Measurements from ENCODE around the gene LRRC4.

Gene LRRC4

GRCh38 chr7:128006550-128007302 lies 24.5 kb downstream of the LRRC4 start:
- DNase-seq (ENCODE audit: low read depth, low spot score), result no peak

GRCh38 chr7:128005759-128006159 lies 25.5 kb downstream of the LRRC4 start:
- DNase-seq (ENCODE audit: low read depth, low spot score), result no peak

- no peak for DNase-seq (ENCODE audit: low read depth, low spot score)
Observed at GRCh38 chr7:128005117-128005516, 26.1 kb downstream of the LRRC4 start.

DNA sequence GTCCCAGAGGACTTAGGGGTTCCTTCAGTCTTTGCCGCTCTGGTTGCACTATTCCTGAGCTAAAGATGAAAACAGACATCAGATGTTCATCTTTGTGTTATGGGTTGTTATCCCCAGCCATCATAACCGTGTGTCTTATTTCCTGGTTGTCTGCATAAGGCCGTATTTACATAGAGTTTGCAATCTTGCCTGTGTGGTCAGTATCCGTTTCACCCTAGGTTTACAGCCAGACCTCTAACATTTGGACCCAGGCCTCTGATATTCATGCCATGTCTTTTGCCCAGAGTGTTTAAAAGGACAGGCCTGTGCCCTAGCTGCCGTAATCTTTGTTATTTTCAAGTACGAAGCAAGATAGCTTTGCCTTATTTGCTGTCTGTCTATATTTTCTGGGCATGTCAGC lies 26.6 kb downstream of the LRRC4 start:
- no peak for DNase-seq (ENCODE audit: low read depth, low spot score)

GRCh38 chr7:128003787-128004186 lies 27.4 kb downstream of the LRRC4 start:
- DNase-seq (ENCODE audit: low read depth, low spot score), result no peak

- DNase-seq (ENCODE audit: low read depth, low spot score), result no peak
Observed at GRCh38 chr7:128003167-128003566, 28.1 kb downstream of the LRRC4 start.

GRCh38 chr7:128000854-128001265 lies 30.4 kb downstream of the LRRC4 start:
- no peak for DNase-seq (ENCODE audit: low read depth, low spot score)

DNA sequence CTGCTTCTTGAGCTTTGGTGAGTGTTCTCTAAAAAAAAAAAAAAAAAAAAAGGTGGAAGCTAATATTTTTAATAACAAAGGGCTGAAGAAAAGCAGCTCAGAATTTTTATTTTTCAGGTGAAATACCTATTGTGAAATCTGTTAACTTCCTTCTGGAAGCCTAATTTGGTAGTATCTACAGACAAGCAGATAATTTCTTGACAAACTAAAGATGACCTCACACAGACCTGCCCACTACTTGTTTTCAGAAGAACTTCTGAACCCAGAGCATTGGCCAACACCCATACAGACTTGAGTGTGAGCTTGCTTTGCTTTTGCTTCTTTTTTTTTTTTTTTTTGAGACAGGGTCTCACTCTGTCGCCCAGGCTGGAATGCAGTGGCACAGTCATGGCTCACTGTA lies 31.2 kb downstream of the LRRC4 start:
- no peak for DNase-seq (ENCODE audit: low read depth, low spot score)

- no peak for DNase-seq (ENCODE audit: low read depth, low spot score)
Observed at GRCh38 chr7:127998671-127999070, 32.6 kb downstream of the LRRC4 start.

GRCh38 chr7:127997226-127997922 lies 33.9 kb downstream of the LRRC4 start:
- no peak for DNase-seq (ENCODE audit: low read depth, low spot score)

GRCh38 chr7:127996253-127997071 lies 34.8 kb downstream of the LRRC4 start:
- no peak for DNase-seq (ENCODE audit: low read depth, low spot score)

DNA sequence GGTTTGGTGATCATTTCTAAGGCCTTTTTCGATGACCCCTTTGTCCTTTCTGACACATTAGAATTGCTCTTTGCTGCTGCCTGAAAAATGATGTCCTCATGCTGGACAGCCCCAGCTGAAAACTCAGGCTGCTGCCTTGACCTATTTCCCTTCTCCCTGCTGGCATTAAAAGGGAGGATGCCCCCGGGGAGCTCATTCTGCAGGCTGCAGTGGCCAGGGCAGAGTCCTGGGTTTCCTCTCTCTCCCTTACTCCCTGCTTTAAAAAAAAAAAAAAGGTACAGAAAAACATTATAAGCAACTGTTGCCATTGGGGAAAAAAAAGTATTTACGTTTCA lies 35.4 kb downstream of the LRRC4 start:
- no peak for DNase-seq (ENCODE audit: low read depth, low spot score)

- no peak for DNase-seq (ENCODE audit: low read depth, low spot score)
Observed at GRCh38 chr7:127995156-127995880, 35.9 kb downstream of the LRRC4 start.

- no peak for DNase-seq (ENCODE audit: low read depth, low spot score)
Observed at GRCh38 chr7:127993987-127994386, 37.2 kb downstream of the LRRC4 start.

- no peak for DNase-seq (ENCODE audit: low read depth, low spot score)
Observed at GRCh38 chr7:127993317-127993716, 37.9 kb downstream of the LRRC4 start.

- no peak for DNase-seq (ENCODE audit: low read depth, low spot score)
Observed at GRCh38 chr7:127988751-127989150, 42.5 kb downstream of the LRRC4 start.

DNA sequence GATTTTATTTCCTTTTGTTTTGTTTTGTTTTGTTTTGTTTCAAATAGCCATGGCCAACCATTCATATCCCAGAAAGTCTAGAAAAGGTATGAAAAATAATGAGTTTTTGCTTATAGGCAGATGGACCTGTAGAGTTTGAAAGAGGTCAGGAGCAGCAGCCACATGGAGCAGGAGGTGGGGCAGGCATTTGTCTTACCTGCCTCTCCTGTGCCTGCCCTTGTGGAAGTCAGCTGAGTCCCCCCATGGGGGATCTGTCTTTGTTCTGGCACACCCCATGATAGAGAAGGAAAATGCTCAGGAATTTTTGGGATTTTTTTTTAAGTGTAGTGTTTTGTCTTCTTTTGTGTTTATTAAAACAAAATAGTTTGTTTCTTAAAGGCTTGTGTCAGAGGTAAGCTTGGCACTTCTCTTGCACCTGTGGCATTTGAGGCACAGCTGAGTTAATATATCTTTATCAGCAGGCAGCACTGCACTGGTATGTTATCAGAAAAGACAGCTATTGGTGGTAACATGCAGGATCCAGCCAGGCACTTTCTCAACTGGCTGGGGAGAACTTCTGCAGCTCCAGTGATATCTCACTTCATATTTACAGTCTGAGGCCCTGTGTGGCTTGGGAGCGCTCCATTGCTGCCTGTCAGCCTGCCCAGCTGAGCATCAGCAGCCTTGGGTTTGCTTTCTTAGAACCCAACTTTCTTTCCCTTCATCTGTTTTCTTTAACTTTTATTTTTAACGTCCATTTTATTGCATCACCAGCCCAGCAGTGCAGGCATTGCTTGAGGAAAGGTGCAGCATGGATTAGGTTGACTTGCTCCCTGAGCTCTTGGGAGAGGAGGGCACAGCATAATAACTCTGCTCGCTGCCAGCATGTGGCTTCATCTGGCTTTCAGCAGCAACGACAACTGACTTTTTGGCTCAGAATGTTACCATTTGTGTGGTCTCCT lies 44.4 kb downstream of the LRRC4 start:
- no peak for DNase-seq (ENCODE audit: low read depth, low spot score)

GRCh38 chr7:127983804-127984332 lies 47.4 kb downstream of the LRRC4 start:
- DNase-seq (ENCODE audit: low read depth, low spot score), result no peak

DNA sequence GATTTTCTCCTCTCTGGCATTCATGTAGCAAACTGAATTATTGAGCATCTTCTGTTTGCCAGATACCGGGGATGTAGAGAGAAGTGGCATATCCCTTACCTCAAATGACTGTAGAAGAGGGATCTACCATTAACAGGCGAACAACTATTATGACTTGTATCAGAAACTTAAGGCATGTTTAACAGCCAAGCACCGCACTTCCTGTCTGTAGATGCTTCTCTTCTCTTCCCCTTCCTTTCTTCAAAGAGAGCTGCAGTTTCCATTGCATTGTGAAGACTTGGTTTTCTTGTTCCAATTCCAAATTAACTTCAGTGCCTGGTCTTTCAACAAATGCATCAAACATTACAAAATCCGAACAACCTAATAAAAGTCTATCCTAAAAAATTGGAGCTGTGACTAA lies 49.3 kb downstream of the LRRC4 start:
- no peak for DNase-seq (ENCODE audit: low read depth, low spot score)

DNA sequence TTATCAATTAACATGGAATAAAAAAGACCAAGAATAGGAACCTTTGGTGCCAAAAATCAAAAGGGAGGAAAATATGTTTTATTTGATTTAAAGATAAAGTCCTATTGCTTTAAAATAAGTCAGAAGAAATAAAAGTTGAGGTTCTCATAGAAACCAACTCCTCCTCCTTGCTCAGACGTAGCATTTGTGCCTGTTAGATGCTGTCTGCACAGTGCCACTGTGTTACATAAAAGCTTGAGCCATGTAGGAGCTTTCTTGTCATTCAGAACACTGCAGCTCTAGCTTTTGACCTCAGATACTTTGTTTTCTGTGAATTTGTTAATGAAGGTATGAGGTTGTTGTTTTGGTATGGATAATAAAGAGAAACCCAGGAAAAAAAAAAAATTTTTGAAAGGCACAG lies 50.3 kb downstream of the LRRC4 start:
- DNase-seq (ENCODE audit: low read depth, low spot score), result no peak

DNA sequence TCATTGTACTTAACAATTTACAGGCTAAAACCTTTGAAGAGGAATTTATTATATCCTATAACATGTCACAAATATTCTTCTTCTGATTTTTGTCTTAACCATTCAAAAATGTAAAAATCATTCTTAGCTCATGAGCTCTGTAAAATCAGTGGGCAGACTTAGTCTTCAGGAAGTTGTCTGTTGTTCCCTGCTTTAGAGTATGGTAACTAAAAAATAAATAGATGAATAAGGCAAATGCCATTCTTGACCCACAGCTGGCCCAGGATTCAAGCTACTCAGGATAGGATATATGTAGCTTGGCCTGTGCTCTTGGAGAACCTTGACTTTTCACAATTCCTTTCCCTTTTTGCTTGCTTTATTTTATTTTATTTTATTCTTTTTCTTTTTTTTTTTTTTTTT lies 51.5 kb downstream of the LRRC4 start:
- no peak for DNase-seq (ENCODE audit: low read depth, low spot score)

All from ELF-1 (cell line).